ENCODE results near the gene CDH5. TPM values are rescaled to one million over a fixed set of nuclear protein-coding genes. Genes with fewer than 3 reads are reported as not detected.

CDH5 gene
- total RNA-seq, 1 experiment from 2014 or later: 0.25 TPM

DNA sequence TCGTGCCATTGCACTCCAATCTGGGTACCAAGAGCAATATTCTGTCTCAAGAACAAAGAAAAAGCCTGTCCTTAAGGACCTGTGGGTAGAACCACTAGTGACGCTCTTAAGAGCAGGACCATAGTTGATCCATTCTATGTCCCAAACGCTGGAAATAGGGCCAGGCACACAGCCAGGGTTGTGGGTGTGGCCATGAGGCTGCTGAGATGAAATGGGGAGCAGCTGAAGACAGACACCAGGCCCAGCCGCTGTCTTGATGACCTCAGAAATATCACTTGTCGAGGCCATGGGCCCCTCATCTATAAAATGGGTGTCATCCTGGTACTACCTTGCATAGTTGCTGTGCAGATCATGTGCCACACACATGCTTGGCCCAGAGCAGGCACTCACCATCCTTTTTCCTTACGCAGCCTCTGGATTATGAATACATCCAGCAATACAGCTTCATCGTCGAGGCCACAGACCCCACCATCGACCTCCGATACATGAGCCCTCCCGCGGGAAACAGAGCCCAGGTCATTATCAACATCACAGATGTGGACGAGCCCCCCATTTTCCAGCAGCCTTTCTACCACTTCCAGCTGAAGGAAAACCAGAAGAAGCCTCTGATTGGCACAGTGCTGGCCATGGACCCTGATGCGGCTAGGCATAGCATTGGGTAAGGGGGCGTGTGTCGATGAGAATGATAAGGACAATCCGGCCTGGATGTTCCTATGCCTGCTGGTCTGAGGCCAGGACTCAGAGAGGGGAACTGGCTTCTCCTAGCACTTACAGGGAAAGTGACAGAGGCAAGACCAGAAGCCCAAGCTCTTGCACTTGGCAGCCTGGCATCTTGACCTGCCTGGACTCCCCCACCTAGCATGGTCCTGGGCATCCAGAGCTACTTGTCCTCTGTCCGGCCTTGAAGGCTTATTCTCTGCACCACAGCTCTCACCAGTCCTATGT lies 25.5 kb downstream of the CDH5 start:
- Mint-ChIP-seq H3K36me3 (ENCODE audit: insufficient read depth, unreplicated experiment) (no peaks in the 10 kb centered on the region), H3K27me3 (ENCODE audit: insufficient read depth, unreplicated experiment) (peaks cover 4% of the 10 kb centered on the region), H3K4me1 (ENCODE audit: low read depth, unreplicated experiment) (no peaks in the 10 kb centered on the region), H3K4me3 (ENCODE audit: unreplicated experiment) (no peak overlapping the region), H3K9me3 (ENCODE audit: unreplicated experiment) (no peaks in the 10 kb centered on the region), H3K27ac (ENCODE audit: unreplicated experiment) (no peak overlapping the region)
- BruUV-seq (replicated peaks): no TSS peak
- TF ChIP-seq, protein P1, sequence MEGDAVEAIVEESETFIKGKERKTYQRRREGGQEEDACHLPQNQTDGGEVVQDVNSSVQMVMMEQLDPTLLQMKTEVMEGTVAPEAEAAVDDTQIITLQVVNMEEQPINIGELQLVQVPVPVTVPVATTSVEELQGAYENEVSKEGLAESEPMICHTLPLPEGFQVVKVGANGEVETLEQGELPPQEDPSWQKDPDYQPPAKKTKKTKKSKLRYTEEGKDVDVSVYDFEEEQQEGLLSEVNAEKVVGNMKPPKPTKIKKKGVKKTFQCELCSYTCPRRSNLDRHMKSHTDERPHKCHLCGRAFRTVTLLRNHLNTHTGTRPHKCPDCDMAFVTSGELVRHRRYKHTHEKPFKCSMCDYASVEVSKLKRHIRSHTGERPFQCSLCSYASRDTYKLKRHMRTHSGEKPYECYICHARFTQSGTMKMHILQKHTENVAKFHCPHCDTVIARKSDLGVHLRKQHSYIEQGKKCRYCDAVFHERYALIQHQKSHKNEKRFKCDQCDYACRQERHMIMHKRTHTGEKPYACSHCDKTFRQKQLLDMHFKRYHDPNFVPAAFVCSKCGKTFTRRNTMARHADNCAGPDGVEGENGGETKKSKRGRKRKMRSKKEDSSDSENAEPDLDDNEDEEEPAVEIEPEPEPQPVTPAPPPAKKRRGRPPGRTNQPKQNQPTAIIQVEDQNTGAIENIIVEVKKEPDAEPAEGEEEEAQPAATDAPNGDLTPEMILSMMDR (IDR thresholded peaks at IDR 0.05; ENCODE audit: insufficient read depth in 1 of 2, low read depth in 1 of 2, low read length in 1 of 2, severe bottlenecking in 1 of 2, unreplicated experiment in 1 of 2): no peak
- Histone ChIP-seq H3K9me3 (no peaks in the 10 kb centered on the region), H3K27me3 (replicated peaks; ENCODE audit: control insufficient read depth, insufficient read depth, low read length) (no peaks in the 10 kb centered on the region), H3K4me1 (no peaks in the 10 kb centered on the region), H3K4me3 (ENCODE audit: low read depth, low read length) (no peak overlapping the region), H3K36me3 (ENCODE audit: control insufficient read depth, insufficient read depth, low read length) (no peaks in the 10 kb centered on the region)
- ChIA-PET POLR2A (no interaction called here), CTCF (no interaction called here)
- no peak for DNase-seq
- intact Hi-C loops (cut with micrococcal nuclease; ENCODE audit: unreplicated experiment): no loop called here

DNA sequence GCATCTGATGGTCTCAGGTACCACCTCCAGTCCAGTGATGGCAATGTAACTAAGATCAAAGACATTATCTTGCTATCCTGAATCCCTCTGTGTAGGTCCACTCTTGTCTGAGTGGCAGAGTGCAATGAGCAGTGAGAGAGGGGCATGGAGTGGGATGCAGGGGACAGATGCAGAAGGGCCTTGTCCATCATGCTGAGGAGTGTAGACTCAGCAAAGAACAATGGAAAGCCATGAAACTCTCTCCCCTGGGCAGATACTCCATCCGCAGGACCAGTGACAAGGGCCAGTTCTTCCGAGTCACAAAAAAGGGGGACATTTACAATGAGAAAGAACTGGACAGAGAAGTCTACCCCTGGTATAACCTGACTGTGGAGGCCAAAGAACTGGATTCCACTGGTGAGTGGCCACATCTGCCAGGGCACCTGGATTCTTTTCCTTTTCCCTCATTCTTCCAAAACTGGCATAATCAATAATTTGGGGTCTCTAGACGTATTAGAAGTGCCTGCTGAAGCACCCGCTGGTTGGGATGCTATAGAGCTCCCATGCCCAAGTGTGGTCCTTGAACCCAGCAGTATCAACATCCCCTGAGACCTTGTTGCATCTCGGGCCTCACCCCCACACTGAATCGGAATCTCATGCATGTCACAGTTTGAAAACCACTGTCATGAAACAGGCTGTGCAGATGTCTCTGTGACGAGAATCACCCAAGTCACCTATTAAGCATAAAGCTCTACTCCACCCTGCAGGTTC lies 29.5 kb downstream of the CDH5 start:
- H3K4me1 Mint-ChIP-seq (ENCODE audit: low read depth, unreplicated experiment): no peaks in the 10 kb centered on the region
- intact Hi-C loops (cut with micrococcal nuclease; ENCODE audit: unreplicated experiment): no loop called here
- no peaks in the 10 kb centered on the region for H3K36me3 ChIP-seq (ENCODE audit: control insufficient read depth, insufficient read depth, low read length)
- no peak for DNase-seq
- no peaks in the 10 kb centered on the region for H3K27me3 ChIP-seq (replicated peaks; ENCODE audit: control insufficient read depth, insufficient read depth, low read length)
- ChIA-PET CTCF (no interaction called here), POLR2A (interaction anchor here (0.5 kb wide), 1 partner anchor 119 kb away, joined by 4 read pairs; no protein-coding TSS in a partner anchor)
- peaks cover 10% of the 10 kb centered on the region for H3K27me3 Mint-ChIP-seq (ENCODE audit: insufficient read depth, unreplicated experiment)
- no peaks in the 10 kb centered on the region for H3K36me3 Mint-ChIP-seq (ENCODE audit: insufficient read depth, unreplicated experiment)
- H3K27ac Mint-ChIP-seq (ENCODE audit: unreplicated experiment): no peak overlapping the region
- no peak overlapping the region for H3K4me3 Mint-ChIP-seq (ENCODE audit: unreplicated experiment)
- no TSS peak for BruUV-seq (replicated peaks)
- TF ChIP-seq, protein P1 (IDR thresholded peaks at IDR 0.05; ENCODE audit: insufficient read depth in 1 of 2, low read depth in 1 of 2, low read length in 1 of 2, severe bottlenecking in 1 of 2, unreplicated experiment in 1 of 2): no peak
- no peaks in the 10 kb centered on the region for H3K9me3 ChIP-seq
- no peak overlapping the region for H3K4me3 ChIP-seq (ENCODE audit: low read depth, low read length)
- no peaks in the 10 kb centered on the region for H3K4me1 ChIP-seq
- H3K9me3 Mint-ChIP-seq (ENCODE audit: unreplicated experiment): no peaks in the 10 kb centered on the region

DNA sequence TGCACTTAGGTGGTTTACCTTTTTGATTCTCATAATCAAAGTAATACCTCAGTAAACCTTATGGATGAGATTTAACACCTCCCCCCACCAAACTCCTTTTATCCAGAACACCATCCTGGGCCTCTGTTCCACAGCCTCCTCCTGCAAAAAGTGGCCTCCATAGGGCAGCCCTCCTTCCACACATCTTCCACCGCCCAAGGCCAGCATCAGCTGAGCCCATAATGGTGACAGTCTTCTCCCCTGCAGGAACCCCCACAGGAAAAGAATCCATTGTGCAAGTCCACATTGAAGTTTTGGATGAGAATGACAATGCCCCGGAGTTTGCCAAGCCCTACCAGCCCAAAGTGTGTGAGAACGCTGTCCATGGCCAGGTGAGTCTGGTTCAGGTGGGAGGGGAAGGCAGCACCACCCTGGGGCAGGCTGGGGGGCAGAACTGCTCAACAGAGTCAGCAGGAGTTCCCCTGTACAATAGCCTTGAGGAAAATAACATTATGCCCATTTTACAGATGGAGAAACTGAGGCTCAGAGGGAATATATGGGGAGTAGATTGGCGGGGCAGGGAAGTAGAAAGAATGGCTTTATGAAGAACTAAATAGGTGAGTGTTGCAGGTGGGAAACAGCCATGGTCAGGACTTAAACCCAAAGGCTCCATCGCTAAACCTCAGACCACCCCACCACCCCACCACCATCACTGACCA lies 31.4 kb downstream of the CDH5 start:
- Mint-ChIP-seq H3K27me3 (ENCODE audit: insufficient read depth, unreplicated experiment) (peaks cover 10% of the 10 kb centered on the region), H3K4me1 (ENCODE audit: low read depth, unreplicated experiment) (no peaks in the 10 kb centered on the region), H3K9me3 (ENCODE audit: unreplicated experiment) (no peaks in the 10 kb centered on the region), H3K4me3 (ENCODE audit: unreplicated experiment) (no peak overlapping the region), H3K27ac (ENCODE audit: unreplicated experiment) (no peak overlapping the region), H3K36me3 (ENCODE audit: insufficient read depth, unreplicated experiment) (no peaks in the 10 kb centered on the region)
- H3K4me3 ChIP-seq (ENCODE audit: low read depth, low read length): no peak overlapping the region
- DNase-seq: no peak
- TF ChIP-seq, protein P1 (IDR thresholded peaks at IDR 0.05; ENCODE audit: insufficient read depth in 1 of 2, low read depth in 1 of 2, low read length in 1 of 2, severe bottlenecking in 1 of 2, unreplicated experiment in 1 of 2): no peak
- ChIA-PET CTCF (no interaction called here), POLR2A (no interaction called here)
- no peaks in the 10 kb centered on the region for H3K27me3 ChIP-seq (replicated peaks; ENCODE audit: control insufficient read depth, insufficient read depth, low read length)
- H3K4me1 ChIP-seq: no peaks in the 10 kb centered on the region
- BruUV-seq (replicated peaks): no TSS peak
- no peaks in the 10 kb centered on the region for H3K9me3 ChIP-seq
- H3K36me3 ChIP-seq (ENCODE audit: control insufficient read depth, insufficient read depth, low read length): no peaks in the 10 kb centered on the region
- intact Hi-C loops (cut with micrococcal nuclease; ENCODE audit: unreplicated experiment): no loop called here
